Stimulated activated CD8-positive, alpha-beta memory T cell treated with anti-CD3 and anti-CD28 coated beads, Interleukin-4, amount 100 ng/mL, for 1 hour (primary cell): ENCODE data around the gene MGMT.

Experiments
- DNase-seq, 2 donors: peaks; one replicate each; pipeline ENCODE4 v3.0.0-alpha.2; 2020; ENCODE audit warnings: low read depth in 2 of 2, low spot score in 1 of 2

The MGMT gene

GRCh38 chr10:129706523-129706922 lies 239.5 kb downstream of the MGMT start:
- DNase-seq, result no peak

- DNase-seq, result no peak
These were observed 240.7 kb downstream of the MGMT start for GRCh38 chr10:129707406-129708388.

GRCh38 chr10:129709101-129709500 lies 242.1 kb downstream of the MGMT start:
- no peak for DNase-seq

GRCh38 chr10:129709627-129710509 lies 242.8 kb downstream of the MGMT start:
- DNase-seq, result no peak

GRCh38 chr10:129710510-129710847 lies 243.4 kb downstream of the MGMT start:
- DNase-seq, result no peak

- no peak for DNase-seq
These were observed 244.2 kb downstream of the MGMT start for GRCh38 chr10:129711291-129711690.

GRCh38 chr10:129712000-129712399 lies 245.0 kb downstream of the MGMT start:
- DNase-seq, result no peak

GRCh38 chr10:129713659-129714265 lies 246.7 kb downstream of the MGMT start:
- DNase-seq, result no peak

- no peak for DNase-seq
These were observed 248.8 kb downstream of the MGMT start for GRCh38 chr10:129715805-129716204.

- no peak for DNase-seq
These were observed 249.2 kb downstream of the MGMT start for GRCh38 chr10:129716211-129716681.

- no peak for DNase-seq
These were observed 249.8 kb downstream of the MGMT start for GRCh38 chr10:129716881-129717280.

GRCh38 chr10:129717816-129718547 lies 250.9 kb downstream of the MGMT start:
- DNase-seq, result no peak

- no peak for DNase-seq
These were observed 251.7 kb downstream of the MGMT start for GRCh38 chr10:129718548-129719414.

GRCh38 chr10:129719415-129719739 lies 252.3 kb downstream of the MGMT start:
- no peak for DNase-seq

- no peak for DNase-seq
These were observed 253.0 kb downstream of the MGMT start for GRCh38 chr10:129719889-129720590.

GRCh38 chr10:129725011-129725410 lies 258.0 kb downstream of the MGMT start:
- no peak for DNase-seq

- DNase-seq, result no peak
These were observed 258.4 kb downstream of the MGMT start for GRCh38 chr10:129725482-129725881.

GRCh38 chr10:129725890-129726631 lies 259.0 kb downstream of the MGMT start:
- no peak for DNase-seq

- no peak for DNase-seq
These were observed 260.0 kb downstream of the MGMT start for GRCh38 chr10:129727071-129727470.
